ENCODE measurements around the gene CYB561D2.

Gene CYB561D2

DNA sequence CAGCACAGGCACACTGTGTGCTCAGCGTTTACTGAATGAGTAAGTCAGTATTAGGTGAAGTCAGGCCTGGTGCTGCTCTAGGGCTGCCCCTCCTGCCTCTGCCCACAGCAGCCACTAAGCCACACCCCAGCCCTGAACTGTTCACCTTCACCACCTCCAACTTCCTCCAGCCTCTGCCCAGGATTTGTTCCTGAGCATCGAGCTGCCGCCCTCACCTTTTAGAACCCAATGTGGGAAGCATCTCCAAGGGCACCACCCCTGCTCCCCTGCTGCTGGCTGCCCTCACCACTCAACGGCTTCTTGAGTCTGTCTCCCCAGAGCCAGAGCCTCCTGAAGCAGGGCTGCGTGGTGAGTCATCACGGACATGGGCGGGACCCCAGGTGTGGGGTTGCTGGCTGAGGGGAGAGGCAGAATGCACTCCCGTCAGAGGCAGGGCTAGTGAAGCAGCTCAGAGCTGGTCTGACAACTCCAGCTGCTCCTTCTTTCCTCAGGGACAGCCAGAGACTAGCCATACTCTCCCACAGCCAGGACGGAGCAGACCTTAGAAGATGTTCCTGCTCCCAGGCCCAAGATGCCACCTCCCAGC lies 33.9 kb upstream of the CYB561D2 start:
- TF ChIP-seq, protein P1, sequence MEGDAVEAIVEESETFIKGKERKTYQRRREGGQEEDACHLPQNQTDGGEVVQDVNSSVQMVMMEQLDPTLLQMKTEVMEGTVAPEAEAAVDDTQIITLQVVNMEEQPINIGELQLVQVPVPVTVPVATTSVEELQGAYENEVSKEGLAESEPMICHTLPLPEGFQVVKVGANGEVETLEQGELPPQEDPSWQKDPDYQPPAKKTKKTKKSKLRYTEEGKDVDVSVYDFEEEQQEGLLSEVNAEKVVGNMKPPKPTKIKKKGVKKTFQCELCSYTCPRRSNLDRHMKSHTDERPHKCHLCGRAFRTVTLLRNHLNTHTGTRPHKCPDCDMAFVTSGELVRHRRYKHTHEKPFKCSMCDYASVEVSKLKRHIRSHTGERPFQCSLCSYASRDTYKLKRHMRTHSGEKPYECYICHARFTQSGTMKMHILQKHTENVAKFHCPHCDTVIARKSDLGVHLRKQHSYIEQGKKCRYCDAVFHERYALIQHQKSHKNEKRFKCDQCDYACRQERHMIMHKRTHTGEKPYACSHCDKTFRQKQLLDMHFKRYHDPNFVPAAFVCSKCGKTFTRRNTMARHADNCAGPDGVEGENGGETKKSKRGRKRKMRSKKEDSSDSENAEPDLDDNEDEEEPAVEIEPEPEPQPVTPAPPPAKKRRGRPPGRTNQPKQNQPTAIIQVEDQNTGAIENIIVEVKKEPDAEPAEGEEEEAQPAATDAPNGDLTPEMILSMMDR (IDR thresholded peaks at IDR 0.05), result no peak

DNA sequence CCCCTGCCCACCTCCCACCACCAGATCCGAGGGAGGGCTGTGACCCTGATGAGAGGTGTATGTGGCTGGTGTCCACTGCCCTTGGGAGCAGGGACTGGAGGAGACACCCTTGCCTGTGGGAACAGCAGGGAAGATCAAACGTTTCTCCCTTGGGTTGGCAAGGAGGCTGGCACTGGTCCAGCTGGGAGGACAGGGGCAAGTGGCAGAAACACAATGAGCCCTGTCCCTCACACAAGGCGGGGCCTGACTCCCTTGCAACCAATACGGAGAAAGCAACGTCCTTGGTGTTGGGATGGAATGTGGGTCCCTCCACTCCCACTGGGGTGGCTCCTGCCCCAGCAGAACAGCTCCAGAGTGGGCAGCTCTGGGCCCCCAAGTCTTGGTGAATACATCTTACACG lies 33.4 kb upstream of the CYB561D2 start:
- TF ChIP-seq, protein P1 (IDR thresholded peaks at IDR 0.05), result no peak

DNA sequence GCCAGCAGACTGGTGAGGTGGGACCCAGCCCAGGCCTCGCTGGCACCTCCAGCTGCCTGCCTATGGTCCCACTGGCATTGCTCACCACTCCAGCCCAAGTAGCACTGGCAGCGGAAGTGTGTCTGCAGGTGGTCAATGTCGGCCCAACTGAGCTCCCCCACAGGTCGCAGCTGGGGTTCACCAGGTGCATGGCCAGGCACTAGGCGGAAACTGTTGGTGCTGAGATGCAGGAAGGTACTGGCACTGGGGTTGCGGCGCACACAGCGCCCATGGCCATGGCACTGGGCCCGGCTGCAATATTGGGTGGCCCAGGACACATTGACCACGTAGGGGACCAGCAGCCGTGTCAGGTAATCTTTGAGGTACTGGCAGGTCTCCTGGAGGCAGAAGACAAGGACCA lies 32.5 kb upstream of the CYB561D2 start:
- TF ChIP-seq, protein P1 (IDR thresholded peaks at IDR 0.05), result no peak

DNA sequence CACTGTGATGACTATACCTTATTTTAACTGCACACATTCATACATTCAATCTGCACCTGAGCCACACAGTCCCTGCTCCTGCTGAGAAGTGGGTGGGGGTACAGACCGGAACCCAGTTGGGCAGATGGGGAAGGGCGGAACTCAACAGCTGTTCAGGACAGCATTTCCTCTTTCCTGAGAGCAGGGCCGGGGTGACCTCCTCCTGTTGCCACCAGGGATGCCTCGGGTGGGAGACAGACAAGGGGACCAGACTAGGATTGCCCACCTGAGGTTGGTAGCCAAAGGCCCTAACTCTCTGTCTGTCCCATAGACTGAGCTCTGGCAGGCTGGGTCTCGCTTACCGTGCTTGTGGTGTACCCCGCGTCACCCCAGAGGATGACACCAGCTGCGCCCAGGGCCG lies 32.0 kb upstream of the CYB561D2 start:
- TF ChIP-seq, protein P1 (IDR thresholded peaks at IDR 0.05), result no peak

DNA sequence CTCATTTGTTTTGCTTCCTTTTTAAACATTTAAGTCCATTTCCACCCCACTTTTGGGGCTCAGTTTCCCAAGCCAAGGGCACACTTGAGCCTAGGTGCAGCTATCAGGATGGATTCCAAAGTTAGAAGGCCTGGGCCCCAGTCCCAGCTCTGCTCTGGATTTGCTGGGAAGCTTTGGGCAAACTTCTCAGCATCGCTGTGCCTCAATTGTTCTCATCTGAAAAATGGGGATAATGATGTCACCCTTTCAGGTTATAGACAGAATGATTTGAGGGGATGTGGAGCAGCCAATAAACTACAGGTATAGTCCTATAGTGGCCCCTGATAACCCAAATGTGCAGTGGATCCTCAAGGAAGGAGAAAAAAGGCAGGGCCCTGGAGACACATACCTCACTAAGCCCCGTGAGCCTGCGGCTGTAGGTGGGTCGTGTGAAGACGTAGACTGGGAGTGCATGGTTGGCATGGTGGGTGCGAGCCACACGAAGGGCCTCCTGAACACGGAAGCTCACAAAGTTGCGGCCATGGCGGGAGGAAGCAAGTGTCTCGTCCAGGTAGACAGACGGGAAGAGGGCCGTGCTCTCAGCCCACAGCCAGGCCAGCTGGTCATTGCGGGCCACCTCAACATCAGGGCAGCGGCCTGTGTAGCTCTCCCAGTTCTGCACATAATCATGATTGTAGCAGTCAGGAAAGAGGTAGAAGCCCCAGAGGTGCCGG lies 31.3 kb upstream of the CYB561D2 start:
- TF ChIP-seq, protein P1 (IDR thresholded peaks at IDR 0.05), result no peak

DNA sequence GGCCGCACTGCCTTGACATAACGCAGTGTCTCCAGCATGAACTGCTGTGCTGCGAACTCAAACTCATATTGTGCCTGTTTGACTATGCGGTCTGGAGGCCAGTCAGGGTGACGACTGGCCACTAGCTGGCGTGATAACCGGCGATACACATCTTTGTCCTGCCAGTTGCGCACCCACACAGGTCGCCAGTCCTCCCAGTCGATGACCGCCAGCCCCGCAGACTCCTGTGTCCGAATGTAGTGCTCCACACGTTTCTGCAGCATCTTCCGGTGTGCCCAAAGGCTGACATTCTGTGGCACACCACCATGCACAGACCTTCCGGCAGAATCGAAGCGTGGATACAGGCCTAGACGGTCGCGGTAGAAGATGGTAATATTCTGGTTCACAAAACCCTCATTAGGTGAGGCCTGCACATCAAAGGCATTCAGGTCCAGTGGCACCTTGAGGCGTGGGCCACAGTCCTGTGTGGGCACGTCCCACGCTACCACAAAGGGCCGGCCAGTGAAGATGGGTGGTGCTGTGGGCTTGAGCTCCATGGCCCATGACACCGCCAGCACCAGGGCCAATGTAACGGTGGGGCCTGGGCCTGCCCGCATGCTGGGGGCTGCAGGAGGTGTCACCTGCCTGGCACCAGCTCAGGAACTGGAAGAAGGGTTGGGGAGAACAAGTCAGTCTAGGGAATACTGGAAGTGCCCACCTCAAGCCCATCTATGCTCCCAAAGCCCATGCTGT lies 30.6 kb upstream of the CYB561D2 start:
- TF ChIP-seq, protein P1 (IDR thresholded peaks at IDR 0.05), result no peak

DNA sequence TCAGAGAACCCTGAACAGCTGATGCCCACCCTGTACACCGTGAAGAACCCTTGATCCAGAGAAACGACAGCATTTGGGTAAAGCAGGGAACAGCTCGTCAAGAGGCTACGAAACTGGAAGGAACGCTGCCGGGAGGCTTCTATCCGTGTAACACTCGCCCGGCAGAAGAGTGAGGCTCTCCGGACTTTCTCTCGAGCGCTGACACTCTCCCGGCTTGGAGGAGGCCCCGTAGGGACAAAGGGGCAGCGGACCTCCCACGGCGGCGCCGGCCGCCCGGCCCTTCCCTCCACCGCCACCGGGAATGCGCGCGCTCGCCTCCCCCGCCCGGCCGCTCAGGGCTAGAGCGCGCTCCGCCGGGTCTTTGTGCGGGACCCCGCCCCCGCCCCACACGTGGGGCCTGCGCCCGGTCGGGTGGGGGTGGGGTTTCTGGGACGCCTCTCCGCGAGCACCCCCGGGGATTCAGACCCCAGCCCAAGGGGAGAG lies 29.8 kb upstream of the CYB561D2 start:
- TF ChIP-seq, protein P1 (IDR thresholded peaks at IDR 0.05), result no peak
